ENCODE results near the gene PHC2.

GRCh38 chr1:33320619-33321165, 110.2 kb downstream of the PHC2 start, which contains the start of gene A3GALT2:
- TF ChIP-seq, protein P1, sequence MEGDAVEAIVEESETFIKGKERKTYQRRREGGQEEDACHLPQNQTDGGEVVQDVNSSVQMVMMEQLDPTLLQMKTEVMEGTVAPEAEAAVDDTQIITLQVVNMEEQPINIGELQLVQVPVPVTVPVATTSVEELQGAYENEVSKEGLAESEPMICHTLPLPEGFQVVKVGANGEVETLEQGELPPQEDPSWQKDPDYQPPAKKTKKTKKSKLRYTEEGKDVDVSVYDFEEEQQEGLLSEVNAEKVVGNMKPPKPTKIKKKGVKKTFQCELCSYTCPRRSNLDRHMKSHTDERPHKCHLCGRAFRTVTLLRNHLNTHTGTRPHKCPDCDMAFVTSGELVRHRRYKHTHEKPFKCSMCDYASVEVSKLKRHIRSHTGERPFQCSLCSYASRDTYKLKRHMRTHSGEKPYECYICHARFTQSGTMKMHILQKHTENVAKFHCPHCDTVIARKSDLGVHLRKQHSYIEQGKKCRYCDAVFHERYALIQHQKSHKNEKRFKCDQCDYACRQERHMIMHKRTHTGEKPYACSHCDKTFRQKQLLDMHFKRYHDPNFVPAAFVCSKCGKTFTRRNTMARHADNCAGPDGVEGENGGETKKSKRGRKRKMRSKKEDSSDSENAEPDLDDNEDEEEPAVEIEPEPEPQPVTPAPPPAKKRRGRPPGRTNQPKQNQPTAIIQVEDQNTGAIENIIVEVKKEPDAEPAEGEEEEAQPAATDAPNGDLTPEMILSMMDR (IDR thresholded peaks at IDR 0.05): no peak
- TF ChIP-seq ZFX (IDR thresholded peaks at IDR 0.05; ENCODE audit: borderline replicate concordance): no peak

All from 22Rv1 (cell line).